Measurements from ENCODE around the gene MRPS12. TPM values are rescaled to one million over a fixed set of nuclear protein-coding genes. Genes with fewer than 3 reads are reported as not detected.

The MRPS12 gene
- total and polyA plus RNA-seq, 2 of the 13 experiments (the other 11 are each of a cell fraction or from before 2014, with no cell fraction given) = 27.5 to 54.8 TPM

- TF ChIP-seq, protein P1, sequence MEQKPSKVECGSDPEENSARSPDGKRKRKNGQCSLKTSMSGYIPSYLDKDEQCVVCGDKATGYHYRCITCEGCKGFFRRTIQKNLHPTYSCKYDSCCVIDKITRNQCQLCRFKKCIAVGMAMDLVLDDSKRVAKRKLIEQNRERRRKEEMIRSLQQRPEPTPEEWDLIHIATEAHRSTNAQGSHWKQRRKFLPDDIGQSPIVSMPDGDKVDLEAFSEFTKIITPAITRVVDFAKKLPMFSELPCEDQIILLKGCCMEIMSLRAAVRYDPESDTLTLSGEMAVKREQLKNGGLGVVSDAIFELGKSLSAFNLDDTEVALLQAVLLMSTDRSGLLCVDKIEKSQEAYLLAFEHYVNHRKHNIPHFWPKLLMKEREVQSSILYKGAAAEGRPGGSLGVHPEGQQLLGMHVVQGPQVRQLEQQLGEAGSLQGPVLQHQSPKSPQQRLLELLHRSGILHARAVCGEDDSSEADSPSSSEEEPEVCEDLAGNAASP (CRISPR knock-in tag; IDR thresholded peaks at IDR 0.05; ENCODE audit: borderline replicate concordance) = 0 out of 2 replicates have a peak, but pooled peaks have one; percentile 32
- no peak for TF ChIP-seq MED8 (CRISPR knock-in tag; IDR thresholded peaks at IDR 0.05; ENCODE audit: insufficient replicate concordance)
- TF ChIP-seq SP1 (IDR thresholded peaks at IDR 0.05) = no peak
- TF ChIP-seq SP1 (CRISPR knock-in tag; IDR thresholded peaks at IDR 0.05) = peak; percentile 89
- peak; percentile 71; the same call in 1 of the 2 replicates for TF ChIP-seq ZFP1 (CRISPR knock-in tag; IDR thresholded peaks at IDR 0.05)
- TF ChIP-seq REXO4 (CRISPR knock-in tag; IDR thresholded peaks at IDR 0.05; ENCODE audit: borderline replicate concordance) = no peak
- no peak; the same call in 1 of the 2 replicates for TF ChIP-seq ZKSCAN8 (CRISPR knock-in tag; IDR thresholded peaks at IDR 0.05; ENCODE audit: borderline replicate concordance)
- no peak for TF ChIP-seq ZNF484 (CRISPR knock-in tag; IDR thresholded peaks at IDR 0.05; ENCODE audit: borderline replicate concordance, low read depth)
- no peak for TF ChIP-seq ZNF101 (CRISPR knock-in tag; IDR thresholded peaks at IDR 0.05; ENCODE audit: borderline replicate concordance, low read depth)
- no peak for TF ChIP-seq RARG (CRISPR knock-in tag; IDR thresholded peaks at IDR 0.05; ENCODE audit: low read depth)
- TF ChIP-seq SMAD3 (CRISPR knock-in tag; IDR thresholded peaks at IDR 0.05) = peak; percentile 74; the same call in 1 of the 2 replicates
- peak; percentile 100 for TF ChIP-seq NFYB (CRISPR knock-in tag; IDR thresholded peaks at IDR 0.05)
- TF ChIP-seq PHF5A (CRISPR knock-in tag; IDR thresholded peaks at IDR 0.05; ENCODE audit: low read depth, unreplicated experiment) = peak; percentile 73
- TF ChIP-seq ASH2L (IDR thresholded peaks at IDR 0.05; ENCODE audit: insufficient read length, low read depth, low read length) = peak; percentile 48
- no peak for TF ChIP-seq FOXC1 (CRISPR knock-in tag; IDR thresholded peaks at IDR 0.05; ENCODE audit: borderline replicate concordance)
- no peak for TF ChIP-seq STAT6 (CRISPR knock-in tag; IDR thresholded peaks at IDR 0.05; ENCODE audit: borderline replicate concordance)
- TF ChIP-seq TFAP4 (IDR thresholded peaks at IDR 0.05; ENCODE audit: borderline replicate concordance, low read depth) = no peak
- TF ChIP-seq MTF2 (CRISPR knock-in tag; IDR thresholded peaks at IDR 0.05; ENCODE audit: borderline replicate concordance) = no peak
Observed at GRCh38 chr19:38899447-38900201, 31.1 kb upstream of the MRPS12 start, which contains the start of the genes NFKBIB and SIRT2 (continued).
